GM15510 (cell line): ENCODE data around the gene ADCY6.

Source experiments
- POLR2A ChIP-seq: IDR thresholded peaks from 3 replicates; pipeline ENCODE4 v1.6.1; 2011; ENCODE audit warnings: borderline replicate concordance; ENCODE audit not compliant: insufficient read length; ENCODE audit errors: extremely low read depth

Gene ADCY6

GRCh38 chr12:48758737-48759136 lies 30.2 kb downstream of the ADCY6 start:
- TF ChIP-seq POLR2A, result no peak

- TF ChIP-seq POLR2A, result no peak
These were observed 30.7 kb downstream of the ADCY6 start for GRCh38 chr12:48758186-48758585.

- TF ChIP-seq POLR2A, result no peak
These were observed 38.0 kb downstream of the ADCY6 start for GRCh38 chr12:48750769-48751356.

GRCh38 chr12:48750215-48750614 lies 38.7 kb downstream of the ADCY6 start:
- no peak for TF ChIP-seq POLR2A

- no peak for TF ChIP-seq POLR2A
These were observed 44.5 kb downstream of the ADCY6 start for GRCh38 chr12:48744251-48745008.

- no peak for TF ChIP-seq POLR2A
These were observed 49.1 kb downstream of the ADCY6 start for GRCh38 chr12:48739618-48740269.

- no peak for TF ChIP-seq POLR2A
These were observed 52.4 kb downstream of the ADCY6 start for GRCh38 chr12:48736456-48736855.

GRCh38 chr12:48728807-48729206 lies 60.1 kb downstream of the ADCY6 start:
- TF ChIP-seq POLR2A, result no peak

- no peak for TF ChIP-seq POLR2A
These were observed 71.6 kb downstream of the ADCY6 start for GRCh38 chr12:48717252-48717695.

GRCh38 chr12:48716493-48717251 lies 72.2 kb downstream of the ADCY6 start, which contains the start of gene CCNT1:
CCNT1 (minus strand) TSS chr12:48716707; CDS start chr12:48716675, 32 bp downstream.
- TF ChIP-seq POLR2A, result peak; percentile 70
